Glomerular endothelial cell (primary cell): ENCODE measurements around the gene RGPD6. TPM values are rescaled to one million over a fixed set of nuclear protein-coding genes. Genes with fewer than 3 reads are reported as not detected.
"Not testable (repeated sequence)": the region's sequence is repeated elsewhere in the genome, so short reads cannot be mapped to it uniquely, and the experiment has no call there.

Source experiments
- DNase-seq: peaks from one replicate; pipeline ENCODE4 v3.0.0-alpha.2; 2011; ENCODE audit warnings: low read depth, low spot score; ENCODE audit errors: extremely low read depth
- total RNA-seq: library from RNA; depleted of rRNA; stranded (reverse); fragments of >200 nt; gene quantifications from 2 replicates; pipeline ENCODE4 v1.2.3, GENCODE V29; 2015

RGPD6 gene
- total RNA-seq, 1 donor from 2014 or later = 17.6 TPM

- DNase-seq = not testable (repeated sequence)
Observed at GRCh38 chr2:110482697-110483096, 94.3 kb downstream of the RGPD6 start.

DNA sequence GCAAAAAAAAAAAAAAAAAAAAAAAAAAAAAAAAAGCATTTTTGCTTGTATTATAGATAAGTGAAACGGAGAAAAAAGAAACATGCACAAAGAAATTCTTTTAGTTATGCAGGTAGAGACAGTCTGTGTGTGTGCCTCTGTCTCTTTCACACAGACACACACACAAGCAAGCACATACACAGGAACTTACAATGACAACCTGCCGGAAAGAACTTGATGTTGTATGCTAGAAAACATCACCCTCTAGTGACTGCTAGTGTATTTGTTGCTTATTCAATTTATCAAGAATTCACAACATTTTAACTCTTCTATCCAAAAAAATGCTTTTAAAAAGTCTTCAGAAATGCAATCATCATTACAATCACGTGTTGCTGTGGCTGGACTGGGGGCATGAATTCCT, 95.8 kb downstream of the RGPD6 start:
- DNase-seq = not testable (repeated sequence)

DNA sequence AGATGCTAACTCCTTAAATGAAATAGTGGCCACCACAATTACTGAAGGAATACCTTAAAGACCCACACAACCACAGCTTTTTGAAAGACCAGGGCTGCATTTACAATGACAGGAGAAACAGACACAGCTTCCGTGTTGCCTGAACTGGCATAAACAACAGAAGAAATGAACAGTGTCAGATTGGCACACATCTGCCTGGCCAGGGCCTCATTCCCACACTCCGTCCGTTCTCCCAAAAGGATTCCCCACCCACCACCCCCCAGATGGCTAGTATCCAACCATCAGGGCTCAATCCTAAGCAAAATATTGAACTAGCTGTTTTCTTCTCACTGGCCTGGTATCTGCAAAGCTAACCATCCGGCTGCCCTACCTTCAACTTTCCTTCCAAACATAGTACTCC, 96.9 kb downstream of the RGPD6 start:
- not testable (repeated sequence) for DNase-seq

GRCh38 chr2:110477370-110477769, 99.7 kb downstream of the RGPD6 start:
- DNase-seq = not testable (repeated sequence)

- DNase-seq = not testable (repeated sequence)
Observed at GRCh38 chr2:110476952-110477351, 100.1 kb downstream of the RGPD6 start.

DNA sequence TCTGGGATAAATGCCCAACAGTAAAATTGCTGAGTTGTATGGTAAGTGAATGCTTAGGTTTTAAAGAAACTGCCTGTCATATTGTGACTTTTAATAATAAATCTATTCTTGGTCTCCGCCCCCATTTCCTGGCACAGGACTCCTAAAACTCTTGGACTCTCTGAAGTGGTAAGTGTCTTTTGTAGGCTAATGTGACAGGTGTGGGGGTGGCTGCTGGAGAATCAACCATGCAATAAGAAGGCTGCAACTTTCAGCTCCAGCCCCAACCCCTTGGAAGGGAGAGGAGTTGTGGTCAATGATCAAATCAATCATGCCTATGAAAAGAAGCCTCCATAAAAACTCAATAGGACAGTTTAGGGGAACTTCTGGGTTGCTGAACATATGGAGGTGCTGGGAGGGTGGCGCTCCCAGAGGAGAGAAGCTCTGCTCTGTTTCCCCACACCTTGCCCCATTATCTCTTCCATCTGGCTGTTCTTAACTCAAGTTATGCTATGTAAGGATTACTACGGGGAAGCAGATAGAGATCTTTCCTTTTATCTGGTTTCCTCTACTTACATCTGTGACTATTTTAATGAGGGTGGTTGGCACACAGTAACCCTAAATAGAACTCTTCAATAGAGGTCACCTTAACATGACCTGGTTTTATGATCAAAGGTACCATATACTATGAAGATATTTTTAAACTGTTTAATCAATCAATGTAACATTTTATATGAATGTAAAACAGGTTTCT, 101.2 kb downstream of the RGPD6 start:
- DNase-seq = not testable (repeated sequence)

DNA sequence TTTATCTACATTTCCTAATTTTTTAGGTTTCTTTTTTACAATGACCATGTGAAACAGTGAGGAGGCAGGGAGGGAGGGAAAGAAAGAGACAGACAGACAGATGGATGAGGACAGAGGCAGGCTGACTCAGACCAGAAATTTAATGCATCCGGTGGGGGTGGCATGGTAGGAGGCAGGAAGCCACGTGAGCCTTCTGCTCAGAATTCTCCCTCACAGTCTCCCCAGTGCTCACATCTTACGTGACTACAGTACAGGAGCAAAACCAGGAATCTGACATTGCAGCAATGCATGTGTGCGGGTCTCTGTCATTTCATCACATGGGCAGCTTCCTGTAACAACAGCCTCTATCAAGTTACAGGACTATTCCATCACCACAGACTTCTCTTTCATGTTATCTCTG, 102.1 kb downstream of the RGPD6 start:
- not testable (repeated sequence) for DNase-seq

DNA sequence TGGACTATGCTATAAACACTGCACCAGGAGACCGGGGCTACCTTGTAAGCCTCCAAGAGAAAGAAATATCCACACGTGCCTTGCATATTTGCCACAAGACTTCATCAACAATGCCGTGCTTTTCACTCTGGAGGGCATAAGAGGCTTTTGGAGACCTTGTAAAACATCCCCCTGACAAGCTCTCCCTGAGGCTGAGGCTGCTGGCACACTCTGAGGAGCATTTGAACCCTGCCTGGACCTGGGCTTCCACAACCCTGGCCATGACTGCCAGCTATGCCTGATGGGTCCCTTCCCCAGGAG, 104.0 kb downstream of the RGPD6 start:
- DNase-seq = not testable (repeated sequence)

DNA sequence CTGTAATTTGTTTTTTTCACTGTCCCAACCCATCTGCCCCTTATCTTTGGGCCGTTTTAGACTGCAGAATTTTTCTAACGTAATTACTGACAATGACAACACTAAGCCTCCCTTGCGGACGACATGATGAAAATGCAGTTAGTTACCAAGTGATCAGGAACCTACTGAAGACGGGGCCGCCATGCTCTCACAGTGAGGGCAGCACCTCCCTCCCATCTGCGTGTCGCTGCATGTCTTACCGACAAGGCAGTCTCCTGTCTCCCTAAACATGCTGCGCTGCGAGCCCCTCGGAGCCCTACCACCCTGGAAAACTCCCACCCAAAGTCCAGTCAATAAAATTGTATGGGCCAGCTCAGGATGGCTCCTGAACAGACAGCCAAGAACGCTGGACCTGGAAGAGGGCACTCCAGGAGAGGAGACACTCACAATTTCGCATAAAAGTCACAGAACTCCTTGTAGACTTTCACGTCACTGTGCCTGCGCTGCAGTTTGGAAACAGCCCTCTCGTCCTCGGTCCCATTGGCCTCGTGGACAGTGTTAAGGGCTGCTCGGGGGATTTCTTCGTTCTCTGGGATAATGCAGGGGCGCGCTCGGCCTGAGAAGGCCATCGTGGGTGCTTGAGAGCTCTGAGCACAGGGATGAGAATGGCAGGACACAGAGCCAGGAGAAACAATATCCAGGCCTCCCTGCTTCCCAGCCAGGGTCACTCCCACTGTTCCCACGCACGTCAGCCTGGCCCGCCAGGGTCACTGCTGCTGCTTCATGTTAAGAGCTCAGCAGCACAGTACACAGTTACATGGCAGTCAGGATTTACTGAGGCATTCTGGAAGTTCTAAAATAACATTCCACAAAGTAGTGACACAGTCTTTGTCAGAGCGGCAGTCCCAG, 104.6 kb downstream of the RGPD6 start, which contains the start of gene LIMS4:
Gene LIMS4 (minus strand): TSS at position 646 of the 888 bp plus-strand sequence. CDS start 38 bp downstream, at position 608.
- DNase-seq = not testable (repeated sequence)

- DNase-seq = not testable (repeated sequence)
Observed at GRCh38 chr2:110468921-110469320, 108.1 kb downstream of the RGPD6 start.

DNA sequence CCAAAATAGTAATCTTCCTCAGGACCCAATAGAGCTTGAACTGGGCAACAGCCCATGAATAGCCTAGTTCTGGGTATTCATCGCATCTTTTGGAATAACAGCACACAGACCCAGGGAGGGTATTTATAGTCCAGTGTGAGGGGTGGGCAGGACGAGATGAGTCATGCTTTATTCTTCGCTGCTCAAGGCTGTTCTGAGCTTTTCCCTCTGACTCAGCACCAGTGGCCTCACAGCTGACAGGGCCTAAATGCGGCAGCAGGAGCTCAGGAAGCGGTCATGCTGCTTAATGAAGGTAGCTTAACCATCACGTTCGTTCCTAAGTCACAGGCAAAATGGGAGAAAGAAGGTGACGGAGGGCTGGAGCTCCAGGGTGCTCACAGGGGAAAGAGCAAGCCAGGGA, 111.7 kb downstream of the RGPD6 start:
- not testable (repeated sequence) for DNase-seq

Other genes with a start within 250 kb of the RGPD6 start
- gene LIMS4, start 104.4 kb downstream of the RGPD6 start, total RNA-seq = 55.2 and 102 TPM in 2 replicates
- gene BUB1, start 100.8 kb upstream of the RGPD6 start, total RNA-seq = 7.0 and 11.5 TPM in 2 replicates
- 0.10 TPM in 1 of 2 replicates, not detected in the other for gene ACOXL, start 155.4 kb upstream of the RGPD6 start, total RNA-seq